Measurements from ENCODE around the gene SNTG2.

The SNTG2 gene

GRCh38 chr2:965640-966147, 15.0 kb downstream of the SNTG2 start:
- no peak overlapping the region for H3K4me2 ChIP-seq (ENCODE audit: low read length)
- TF ChIP-seq EZH2phosphoT487 (IDR thresholded peaks at IDR 0.05; ENCODE audit: borderline replicate concordance, low read length) (no peak), CTCF (IDR thresholded peaks at IDR 0.05; ENCODE audit: low read depth, low read length, poor library complexity, severe bottlenecking) (no peak)
- H3K79me2 ChIP-seq (ENCODE audit: control insufficient read depth, low read length), result no peaks in the 10 kb centered on the region
- no peaks in the 10 kb centered on the region for H3F3A ChIP-seq (ENCODE audit: control insufficient read depth, insufficient read depth)
- H3K9me3 ChIP-seq (ENCODE audit: control insufficient read depth, insufficient read depth, low read length), result no peaks in the 10 kb centered on the region
- no peaks in the 10 kb centered on the region for H3K36me3 ChIP-seq (ENCODE audit: control insufficient read depth, low read length)
- H3K27ac ChIP-seq (ENCODE audit: low read depth, low read length), result no peak overlapping the region
- no peaks in the 10 kb centered on the region for H3K27me3 ChIP-seq (ENCODE audit: control insufficient read depth, low read length)
- H3K9me2 ChIP-seq (replicated peaks; ENCODE audit: control insufficient read depth, low read length), result no peaks in the 10 kb centered on the region
- H3K4me1 ChIP-seq (ENCODE audit: control insufficient read depth, low read length), result no peaks in the 10 kb centered on the region
- no peaks in the 10 kb centered on the region for H4K20me1 ChIP-seq (ENCODE audit: control insufficient read depth, insufficient read depth, low read depth, low read length)
- no peak overlapping the region for H3K4me3 ChIP-seq (ENCODE audit: low read length)

GRCh38 chr2:973129-973528, 22.5 kb downstream of the SNTG2 start:
- Histone ChIP-seq H3K79me2 (ENCODE audit: control insufficient read depth, low read length) (no peaks in the 10 kb centered on the region), H3K27ac (ENCODE audit: low read depth, low read length) (no peak overlapping the region), H3K36me3 (ENCODE audit: control insufficient read depth, low read length) (no peaks in the 10 kb centered on the region), H3K4me2 (ENCODE audit: low read length) (no peak overlapping the region), H3K9me2 (replicated peaks; ENCODE audit: control insufficient read depth, low read length) (no peaks in the 10 kb centered on the region), H3K27me3 (ENCODE audit: control insufficient read depth, low read length) (no peaks in the 10 kb centered on the region), H3K4me3 (ENCODE audit: low read length) (no peak overlapping the region), H3K4me1 (ENCODE audit: control insufficient read depth, low read length) (no peaks in the 10 kb centered on the region), H3K9me3 (ENCODE audit: control insufficient read depth, insufficient read depth, low read length) (peaks cover 4% of the 10 kb centered on the region; the same call in 1 of the 2 replicates), H3F3A (ENCODE audit: control insufficient read depth, insufficient read depth) (no peaks in the 10 kb centered on the region), H4K20me1 (ENCODE audit: control insufficient read depth, insufficient read depth, low read depth, low read length) (no peaks in the 10 kb centered on the region)
- TF ChIP-seq EZH2phosphoT487 (IDR thresholded peaks at IDR 0.05; ENCODE audit: borderline replicate concordance, low read length) (no peak), CTCF (IDR thresholded peaks at IDR 0.05; ENCODE audit: low read depth, low read length, poor library complexity, severe bottlenecking) (no peak)

- Histone ChIP-seq H3K36me3 (ENCODE audit: control insufficient read depth, low read length) (no peaks in the 10 kb centered on the region), H4K20me1 (ENCODE audit: control insufficient read depth, insufficient read depth, low read depth, low read length) (no peaks in the 10 kb centered on the region), H3K4me2 (ENCODE audit: low read length) (no peak overlapping the region), H3K27me3 (ENCODE audit: control insufficient read depth, low read length) (no peaks in the 10 kb centered on the region), H3K9me2 (replicated peaks; ENCODE audit: control insufficient read depth, low read length) (no peaks in the 10 kb centered on the region), H3K9me3 (ENCODE audit: control insufficient read depth, insufficient read depth, low read length) (peaks cover 4% of the 10 kb centered on the region; the same call in 1 of the 2 replicates), H3K4me1 (ENCODE audit: control insufficient read depth, low read length) (peaks cover under 1% of the 10 kb centered on the region), H3K79me2 (ENCODE audit: control insufficient read depth, low read length) (no peaks in the 10 kb centered on the region), H3F3A (ENCODE audit: control insufficient read depth, insufficient read depth) (no peaks in the 10 kb centered on the region), H3K27ac (ENCODE audit: low read depth, low read length) (no peak overlapping the region), H3K4me3 (ENCODE audit: low read length) (no peak overlapping the region)
- TF ChIP-seq EZH2phosphoT487 (IDR thresholded peaks at IDR 0.05; ENCODE audit: borderline replicate concordance, low read length), result no peak
- no peak for TF ChIP-seq CTCF (IDR thresholded peaks at IDR 0.05; ENCODE audit: low read depth, low read length, poor library complexity, severe bottlenecking)
Measured at GRCh38 chr2:974054-974453, 23.4 kb downstream of the SNTG2 start.

Measured in DOHH2 (cell line).